Right lung (tissue), 5 donors: ENCODE data around the gene SLC16A5. TPM values are rescaled to one million over a fixed set of nuclear protein-coding genes. Genes with fewer than 3 reads are reported as not detected.

Source experiments
- polyA plus RNA-seq, 5 donors: library from polyadenylated mRNA; unstranded; fragments of 120-200 nt; gene quantifications; one replicate each; pipeline versions ENCODE4 v1.2.1 to v1.2.3, GENCODE V29; 2013; ENCODE audit warnings: inconsistent platforms in 1 of 5, low replicate concordance in 1 of 5; ENCODE audit not compliant: insufficient read length in 5 of 5, insufficient read depth in 1 of 5

SLC16A5 gene
- polyA plus RNA-seq, 5 donors, result 16.1 to 26.8 (median 23.3) TPM

Other genes with a start within 250 kb of the SLC16A5 start
- under 1 TPM; 0.15 to 0.38 (median 0.21) TPM for gene GRIN2C, start 228.1 kb upstream of the SLC16A5 start, polyA plus RNA-seq
- gene FDXR, start 215.0 kb upstream of the SLC16A5 start, polyA plus RNA-seq, result 1 to 10 TPM; 4.6 to 8.3 (median 7.5) TPM
- gene FADS6, start 194.3 kb upstream of the SLC16A5 start, polyA plus RNA-seq, result under 1 TPM in 4 of 5 donors, not detected in 1; 0.09 to 0.18 (median 0.10) TPM
- under 1 TPM in 4 of 5 donors, not detected in 1; 0.05 to 0.22 (median 0.12) TPM for gene USH1G, start 164.7 kb upstream of the SLC16A5 start, polyA plus RNA-seq
- gene OTOP2, start 163.7 kb upstream of the SLC16A5 start, polyA plus RNA-seq, result not detected
- not detected for gene OTOP3, start 152.1 kb upstream of the SLC16A5 start, polyA plus RNA-seq
- gene HID1, start 115.2 kb upstream of the SLC16A5 start, polyA plus RNA-seq, result 10 to 100 TPM; 48.9 to 76.3 (median 64.6) TPM
- gene CDR2L, start 100.3 kb upstream of the SLC16A5 start, polyA plus RNA-seq, result 10 to 100 TPM in 4 of 5 donors, 1 to 10 TPM in 1; 9.4 to 19.7 (median 12.5) TPM
- 10 to 100 TPM; 20.5 to 28.2 (median 24.6) TPM for gene MRPL58, start 75.3 kb upstream of the SLC16A5 start, polyA plus RNA-seq
- 100 to 1,000 TPM; 200 to 252 (median 213) TPM for gene ATP5PD, start 41.0 kb upstream of the SLC16A5 start, polyA plus RNA-seq
- 10 to 100 TPM; 25.0 to 29.1 (median 28.6) TPM for gene KCTD2, start 40.7 kb upstream of the SLC16A5 start, polyA plus RNA-seq
- gene ARMC7, start 22.0 kb downstream of the SLC16A5 start, polyA plus RNA-seq, result 10 to 100 TPM; 11.7 to 17.2 (median 15.1) TPM
- 10 to 100 TPM; 42.4 to 63.3 (median 46.6) TPM for gene NT5C, start 43.8 kb downstream of the SLC16A5 start, polyA plus RNA-seq
- gene JPT1, start 66.6 kb downstream of the SLC16A5 start, polyA plus RNA-seq, result 100 to 1,000 TPM in 1 of 5 donors, 10 to 100 TPM in 4; 73.5 to 103 (median 83.6) TPM
- 100 to 1,000 TPM; 666 to 791 (median 727) TPM for gene SUMO2, start 95.0 kb downstream of the SLC16A5 start, polyA plus RNA-seq
- gene NUP85, start 117.7 kb downstream of the SLC16A5 start, polyA plus RNA-seq, result 10 to 100 TPM; 66.5 to 86.1 (median 79.5) TPM
- gene GGA3, start 173.7 kb downstream of the SLC16A5 start, polyA plus RNA-seq, result 10 to 100 TPM; 37.2 to 45.7 (median 39.9) TPM
- 10 to 100 TPM; 59.8 to 71.3 (median 64.5) TPM for gene MRPS7, start 173.9 kb downstream of the SLC16A5 start, polyA plus RNA-seq
- gene MIF4GD, start 183.3 kb downstream of the SLC16A5 start, polyA plus RNA-seq, result 10 to 100 TPM; 14.7 to 17.2 (median 15.5) TPM
- gene SLC25A19, start 201.5 kb downstream of the SLC16A5 start, polyA plus RNA-seq, result 1 to 10 TPM; 5.5 to 8.2 (median 7.6) TPM